PFSK-1 (cell line): Measurements from ENCODE around the gene PFDN6.

Experiments used
- POLR2AphosphoS5 ChIP-seq: IDR thresholded peaks from 2 replicates; pipeline ENCODE4 v1.6.1; 2012; ENCODE audit warnings: low read depth, mild to moderate bottlenecking, control low read depth, low read length, moderate library complexity
- REST ChIP-seq, 2 experiments: IDR thresholded peaks; 2 replicates each; pipeline versions ENCODE4 v1.6.1 to v1.8.0; 2011 to 2012; ENCODE audit warnings: low read depth in 2 of 2, low read length in 2 of 2, control low read depth in 1 of 2, inconsistent platforms in 1 of 2, mild to moderate bottlenecking in 1 of 2, moderate library complexity in 1 of 2; ENCODE audit not compliant: insufficient read depth in 1 of 2
- TAF1 ChIP-seq: IDR thresholded peaks from 2 replicates; pipeline ENCODE4 v1.6.1; 2012; ENCODE audit warnings: low read length, control low read depth, borderline replicate concordance; ENCODE audit not compliant: insufficient read depth

- TF ChIP-seq POLR2AphosphoS5 (no peak), TAF1 (no peak), REST (IDR thresholded peaks at IDR 0.05; ENCODE audit: insufficient read depth in 1 of 2, low read depth in 2 of 2, low read length in 2 of 2) (no peak)
Measured at GRCh38 chr6:33296797-33297405, 7.5 kb downstream of the PFDN6 start.
